Hepatocyte (in vitro differentiated cells): ENCODE measurements around the gene ZNF230. TPM values are rescaled to one million over a fixed set of nuclear protein-coding genes. Genes with fewer than 3 reads are reported as not detected.

ENCODE experiments used
- DNase-seq: peaks from one replicate; pipeline ENCODE4 v3.0.0-alpha.2; 2016; ENCODE audit warnings: low spot score
- H2AFZ ChIP-seq: fragments of 200-600 bp; sonication (generic); 2 replicates; pipeline ENCODE4 v1.6.0; 2016; ENCODE audit warnings: antibody characterized with exemption, mild to moderate bottlenecking
- H3K27ac ChIP-seq: fragments of 200-600 bp; sonication (generic); 2 replicates; pipeline ENCODE4 v1.5.1; 2016; ENCODE audit warnings: mild to moderate bottlenecking
- H3K27me3 ChIP-seq: fragments of 200-600 bp; sonication (generic); 2 replicates; pipeline ENCODE4 v1.6.1; 2016
- H3K36me3 ChIP-seq: fragments of 200-600 bp; sonication (generic); replicated peaks from 2 replicates; pipeline ENCODE4 v1.5.1; 2016; ENCODE audit warnings: low read depth; ENCODE audit not compliant: insufficient read depth
- H3K4me1 ChIP-seq: fragments of 200-600 bp; sonication (generic); 2 replicates; pipeline ENCODE4 v1.5.1; 2016; ENCODE audit warnings: mild to moderate bottlenecking, moderate library complexity; ENCODE audit not compliant: insufficient read depth
- H3K4me2 ChIP-seq: fragments of 200-600 bp; sonication (generic); 2 replicates; pipeline ENCODE4 v1.6.0; 2016
- H3K4me3 ChIP-seq: fragments of 200-600 bp; sonication (generic); 2 replicates; pipeline ENCODE4 v1.5.1; 2016; ENCODE audit warnings: mild to moderate bottlenecking
- H3K79me2 ChIP-seq: fragments of 200-600 bp; sonication (generic); 2 replicates; pipeline ENCODE4 v1.6.0; 2017; ENCODE audit warnings: mild to moderate bottlenecking
- H3K9me2 ChIP-seq: fragments of 200-600 bp; sonication (generic); replicated peaks from 2 replicates; pipeline ENCODE4 v1.6.0; 2017; ENCODE audit warnings: mild to moderate bottlenecking; ENCODE audit not compliant: insufficient read depth
- H3K9me3 ChIP-seq: fragments of 200-600 bp; sonication (generic); 2 replicates; pipeline ENCODE4 v1.5.1; 2016; ENCODE audit warnings: low read depth, mild to moderate bottlenecking
- H4K20me1 ChIP-seq: fragments of 200-600 bp; sonication (generic); 2 replicates; pipeline ENCODE4 v1.6.0; 2016; ENCODE audit warnings: mild to moderate bottlenecking; ENCODE audit not compliant: insufficient read depth, poor library complexity, severe bottlenecking
- EZH2 ChIP-seq: fragments of 200-600 bp; sonication (generic); IDR thresholded peaks from 2 replicates; pipeline ENCODE4 v1.6.1; 2016; ENCODE audit warnings: antibody characterized with exemption, mild to moderate bottlenecking, borderline replicate concordance
- EZH2phosphoT487 ChIP-seq: fragments of 200-600 bp; sonication (generic); IDR thresholded peaks from one replicate; pipeline ENCODE4 v1.6.1; 2018; ENCODE audit warnings: antibody characterized with exemption, mild to moderate bottlenecking, low read depth, moderate library complexity; ENCODE audit not compliant: unreplicated experiment, severe bottlenecking
- WGBS: methylation state at CpG from one replicate; pipeline ENCODE4 v1.1.6; 2016; ENCODE audit warnings: low lambda C conversion rate; ENCODE audit errors: missing lambda C conversion rate; 5-methylcytosine and 5-hydroxymethylcytosine counted together
- polyA plus RNA-seq: library from polyadenylated mRNA; unstranded; fragments of >200 nt; fragmentation: Nextera tagmentation; extraction: Ambion mirVana; gene quantifications from 2 replicates; pipeline ENCODE4 v1.2.1, GENCODE V29; 2016
- total RNA-seq: library from RNA; depleted of rRNA; stranded (reverse); fragments of >200 nt; gene quantifications from 2 replicates; pipeline ENCODE4 v1.2.3, GENCODE V29; 2014
- TF ChIP-seq, protein P1 (sequence below): fragments of 200-600 bp; sonication (generic); IDR thresholded peaks from 2 replicates; pipeline ENCODE4 v1.5.1; 2016; ENCODE audit warnings: antibody characterized with exemption, mild to moderate bottlenecking; ENCODE audit not compliant: poor library complexity

ZNF230 gene
- total RNA-seq (4.4 and 5.9 TPM in 2 replicates), polyA plus RNA-seq (3.7 and 4.3 TPM in 2 replicates)

DNA sequence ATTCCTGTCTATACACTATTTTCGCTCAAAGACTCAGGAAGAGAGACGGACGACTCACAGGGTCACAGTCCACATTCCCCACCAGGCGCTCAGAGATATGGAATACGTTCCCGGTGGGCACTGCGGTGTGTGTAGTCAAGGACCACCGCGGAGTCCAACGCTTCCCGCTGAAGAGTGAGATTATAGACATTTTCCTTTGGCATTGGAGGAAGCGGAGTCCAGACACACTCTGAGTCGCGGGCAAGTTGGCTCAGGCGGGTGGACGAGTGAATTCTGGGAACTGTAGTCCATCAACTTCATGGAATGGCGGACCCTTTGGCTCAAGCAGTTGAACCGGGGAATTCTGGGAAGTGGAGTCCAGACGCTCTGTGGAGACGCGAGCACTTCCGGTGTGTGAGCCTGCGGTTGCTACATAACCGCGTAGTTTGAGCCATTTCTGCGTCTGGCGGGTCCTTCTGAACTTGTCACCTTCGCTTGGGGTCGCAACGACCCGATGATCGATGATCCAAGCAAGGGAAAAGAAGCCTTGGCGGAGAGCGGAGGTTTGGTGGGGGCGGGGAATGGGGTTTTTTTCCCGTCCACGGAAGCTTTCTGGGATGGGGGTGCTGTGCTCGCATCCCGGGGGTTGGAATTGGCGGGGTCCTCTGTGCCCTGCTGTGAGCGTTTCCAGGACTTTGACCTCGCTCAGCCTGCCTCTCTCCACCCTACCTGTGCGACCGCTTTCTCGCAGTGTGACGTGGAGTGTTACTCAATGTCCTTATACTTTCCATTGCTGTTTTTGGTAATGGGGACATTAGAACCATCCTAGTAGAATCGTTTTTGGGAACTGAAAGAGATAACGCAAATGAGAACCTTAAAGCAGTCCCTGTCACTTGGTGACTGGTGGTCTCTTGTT is at the start of gene ZNF230:
TSS of gene ZNF230 (plus strand) at position 392 of the 895 bp plus-strand sequence. CDS start 4,122 bp downstream, outside the sequence.
- WGBS = under 1% methylated on average over 48 of the region's 48 CpGs

DNA sequence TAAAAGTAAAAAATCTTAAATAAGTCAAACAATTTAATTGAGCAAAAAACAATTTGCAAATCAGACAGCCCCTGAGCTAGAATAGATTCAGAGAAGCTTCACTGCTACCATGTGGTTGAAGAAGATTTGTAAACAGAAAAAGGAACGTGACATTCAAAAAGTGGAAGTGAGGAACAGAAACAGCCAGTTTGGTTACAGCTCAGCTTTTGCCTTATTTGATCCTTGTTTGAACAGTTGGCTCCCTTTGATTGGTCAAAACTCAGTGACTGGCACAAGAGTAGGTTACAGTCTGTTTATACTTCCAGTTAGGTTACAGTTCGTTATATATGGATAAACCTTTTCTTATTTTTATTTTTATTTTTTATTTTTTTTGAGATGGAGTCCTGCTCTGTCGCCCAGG is 45.9 kb upstream of the ZNF230 start:
- Histone ChIP-seq H3K9me3 (peaks cover 12% of the 10 kb centered on the region), H3K79me2 (peaks cover 9% of the 10 kb centered on the region), H3K4me2 (no peak overlapping the region), H3K36me3 (no peaks in the 10 kb centered on the region), H3K9me2 (no peaks in the 10 kb centered on the region), H3K27me3 (no peaks in the 10 kb centered on the region), H3K27ac (no peak overlapping the region), H2AFZ (no peak overlapping the region), H4K20me1 (no peaks in the 10 kb centered on the region), H3K4me3 (no peak overlapping the region), H3K4me1 (no peaks in the 10 kb centered on the region)
- no peak for DNase-seq
- TF ChIP-seq EZH2phosphoT487 (no peak), EZH2 (no peak)
- TF ChIP-seq, protein P1, sequence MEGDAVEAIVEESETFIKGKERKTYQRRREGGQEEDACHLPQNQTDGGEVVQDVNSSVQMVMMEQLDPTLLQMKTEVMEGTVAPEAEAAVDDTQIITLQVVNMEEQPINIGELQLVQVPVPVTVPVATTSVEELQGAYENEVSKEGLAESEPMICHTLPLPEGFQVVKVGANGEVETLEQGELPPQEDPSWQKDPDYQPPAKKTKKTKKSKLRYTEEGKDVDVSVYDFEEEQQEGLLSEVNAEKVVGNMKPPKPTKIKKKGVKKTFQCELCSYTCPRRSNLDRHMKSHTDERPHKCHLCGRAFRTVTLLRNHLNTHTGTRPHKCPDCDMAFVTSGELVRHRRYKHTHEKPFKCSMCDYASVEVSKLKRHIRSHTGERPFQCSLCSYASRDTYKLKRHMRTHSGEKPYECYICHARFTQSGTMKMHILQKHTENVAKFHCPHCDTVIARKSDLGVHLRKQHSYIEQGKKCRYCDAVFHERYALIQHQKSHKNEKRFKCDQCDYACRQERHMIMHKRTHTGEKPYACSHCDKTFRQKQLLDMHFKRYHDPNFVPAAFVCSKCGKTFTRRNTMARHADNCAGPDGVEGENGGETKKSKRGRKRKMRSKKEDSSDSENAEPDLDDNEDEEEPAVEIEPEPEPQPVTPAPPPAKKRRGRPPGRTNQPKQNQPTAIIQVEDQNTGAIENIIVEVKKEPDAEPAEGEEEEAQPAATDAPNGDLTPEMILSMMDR = no peak
- 93% methylated on average over 3 of the region's 3 CpGs for whole genome bisulfite sequencing

More for the DNA sequence above, at the start of gene ZNF230:
- Histone ChIP-seq H3K9me3 (peaks cover 9% of the 10 kb centered on the region), H2AFZ (peak within 1 kb of the TSS; percentile 96), H4K20me1 (no peaks in the 10 kb centered on the region), H3K9me2 (no peaks in the 10 kb centered on the region), H3K4me1 (peaks cover 10% of the 10 kb centered on the region), H3K27ac (peak within 1 kb of the TSS; percentile 85), H3K36me3 (no peaks in the 10 kb centered on the region), H3K4me2 (peak within 1 kb of the TSS; percentile 90), H3K79me2 (peaks cover 26% of the 10 kb centered on the region), H3K27me3 (no peaks in the 10 kb centered on the region), H3K4me3 (peak within 1 kb of the TSS; percentile 82)
- TF ChIP-seq EZH2phosphoT487 = no peak
- TF ChIP-seq EZH2 = no peak
- TF ChIP-seq, protein P1 = no peak
- peak; percentile 96 for DNase-seq

DNA sequence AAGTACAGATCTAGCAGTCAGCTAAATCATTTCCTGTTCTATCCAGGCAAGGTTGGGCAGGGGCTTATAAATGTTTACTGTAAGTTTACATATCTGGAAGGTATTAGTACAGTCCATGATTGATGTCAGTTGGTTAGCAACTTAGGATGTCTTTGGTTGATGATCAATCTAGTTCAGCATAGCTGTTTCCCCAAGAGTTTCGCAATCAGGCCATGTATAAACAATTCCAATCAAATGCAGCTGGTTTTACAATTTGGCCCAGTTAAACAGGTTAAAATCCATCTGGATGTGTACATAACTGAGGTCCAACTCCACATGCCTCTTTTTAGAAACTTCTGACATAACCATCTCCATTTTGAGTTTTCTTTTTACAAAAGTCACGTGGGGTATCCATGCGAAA is 44.9 kb upstream of the ZNF230 start:
- no peak overlapping the region for H3K4me2 ChIP-seq
- H3K9me3 ChIP-seq = peaks cover 22% of the 10 kb centered on the region
- no peak overlapping the region for H3K27ac ChIP-seq
- no peak overlapping the region for H2AFZ ChIP-seq
- DNase-seq = peak; percentile 9
- H3K4me3 ChIP-seq = no peak overlapping the region
- 87% methylated on average over 3 of the region's 3 CpGs for WGBS
- no peaks in the 10 kb centered on the region for H3K36me3 ChIP-seq
- H4K20me1 ChIP-seq = no peaks in the 10 kb centered on the region
- H3K27me3 ChIP-seq = no peaks in the 10 kb centered on the region
- H3K4me1 ChIP-seq = no peaks in the 10 kb centered on the region
- no peaks in the 10 kb centered on the region for H3K9me2 ChIP-seq
- TF ChIP-seq EZH2phosphoT487 (no peak), EZH2 (no peak)
- TF ChIP-seq, protein P1 = no peak
- H3K79me2 ChIP-seq = peaks cover 2% of the 10 kb centered on the region
